ENCODE measurements around the gene B3GAT1. TPM values are rescaled to one million over a fixed set of nuclear protein-coding genes. Genes with fewer than 3 reads are reported as not detected.
A peak's percentile ranks its signal among the peaks of the same experiment; 100 is the strongest.

B3GAT1 gene
- total and polyA plus RNA-seq, 2 of the 13 experiments (the other 11 are each of a cell fraction or from before 2014, with no cell fraction given), result not detected

GRCh38 chr11:134413043-134413825 lies 1.2 kb upstream of the B3GAT1 start:
- 26% methylated on average over 19 of the region's 22 CpGs for WGBS (ENCODE audit: low lambda C conversion rate)

More at GRCh38 chr11:134413043-134413825, 1.2 kb upstream of the B3GAT1 start:
- ChIA-PET POLR2A (no interaction called here), CTCF (ENCODE audit: low intra/inter-chr PET ratio, low total read pairs) (no interaction called here)
- Histone ChIP-seq H3K4me1 (ENCODE audit: insufficient read depth, low read length) (no peaks in the 10 kb centered on the region), H3K9me3 (ENCODE audit: low read length) (no peaks in the 10 kb centered on the region), H3K9ac (ENCODE audit: insufficient read depth, low read depth, low read length) (no peak overlapping the region), H3K36me3 (replicated peaks in 1 of 2; ENCODE audit: control insufficient read depth in 1 of 2, insufficient read depth in 2 of 2, low read length in 2 of 2) (no peaks in the 10 kb centered on the region), H3K4me3 (replicated peaks in 1 of 3; ENCODE audit: insufficient read depth in 1 of 3, low read depth in 2 of 3, low read length in 3 of 3) (no peak overlapping the region), H4K20me1 (ENCODE audit: insufficient read depth, low read length) (0 out of 2 replicates have a peak, but pooled peaks cover 3% of the 10 kb centered on the region), H3K27me3 (ENCODE audit: control insufficient read depth in 1 of 2, insufficient read depth in 2 of 2, low read length in 2 of 2) (peaks cover 5 to 58% of the 10 kb centered on the region in 2 experiments), H3K27ac (ENCODE audit: extremely low read length, insufficient read depth, low read length) (no peak overlapping the region), H2AFZ (ENCODE audit: low read length) (no peak overlapping the region), H3K79me2 (ENCODE audit: insufficient read depth, low read length) (no peaks in the 10 kb centered on the region), H3K4me2 (ENCODE audit: low read depth, low read length) (no peak overlapping the region)
- in situ Hi-C loops (cut with HindIII; ENCODE audit: extremely low pct_ligation_motif_present, low pct_unique_long_range_greater_than_20kb) (no loop called here), intact Hi-C loops (cut with micrococcal nuclease; ENCODE audit: unreplicated experiment) (no loop called here)
- FAIRE-seq (no peak), ATAC-seq (0 out of 3 replicates have a peak, but pooled peaks have one; percentile 15), DNase-seq (ENCODE audit: low spot score) (no peak)
- no TSS peak for BruUV-seq (replicated peaks)
- TF ChIP-seq MYPOP (CRISPR knock-in tag; IDR thresholded peaks at IDR 0.05), result no peak
- no peak for TF ChIP-seq FOXO1 (CRISPR knock-in tag; IDR thresholded peaks at IDR 0.05)
- no peak for TF ChIP-seq ZBTB43 (CRISPR knock-in tag; conservative IDR thresholded peaks at IDR 0.05)
- no peak for TF ChIP-seq PREB (CRISPR knock-in tag; IDR thresholded peaks at IDR 0.05)
- no peak for TF ChIP-seq FOXO4 (CRISPR knock-in tag; conservative IDR thresholded peaks at IDR 0.05)
- no peak for TF ChIP-seq MXD4 (CRISPR knock-in tag; IDR thresholded peaks at IDR 0.05)
- TF ChIP-seq ZNF264 (CRISPR knock-in tag; IDR thresholded peaks at IDR 0.05), result no peak
